Measurements from ENCODE around the gene ICA1L. TPM values are rescaled to one million over a fixed set of nuclear protein-coding genes. Genes with fewer than 3 reads are reported as not detected.
"Not testable (repeated sequence)": the region's sequence is repeated elsewhere in the genome, so short reads cannot be mapped to it uniquely, and the experiment has no call there.

ICA1L gene
- polyA plus RNA-seq, 1 experiment: 3.3 TPM

DNA sequence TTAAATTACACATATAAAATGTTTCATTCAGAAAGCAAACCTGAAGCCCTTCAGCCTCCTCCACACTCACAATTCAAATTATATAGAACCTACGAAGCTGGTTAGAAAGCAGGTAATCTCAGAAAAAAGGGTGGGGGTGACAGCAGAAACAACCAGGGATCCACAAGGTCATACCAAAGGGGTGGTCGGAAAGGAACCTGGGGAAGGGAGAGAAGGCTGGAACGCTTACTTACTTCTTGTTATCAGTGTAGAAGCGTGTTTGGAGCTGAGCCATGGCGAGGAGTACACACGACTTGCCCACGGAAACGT, 39.6 kb upstream of the ICA1L start:
- Histone ChIP-seq H3K27me3 (ENCODE audit: control insufficient read depth, insufficient read depth, low read length) (no peaks in the 10 kb centered on the region), H3K9me3 (ENCODE audit: control insufficient read depth, insufficient read depth, low read length) (no peaks in the 10 kb centered on the region), H3K4me3 (ENCODE audit: low read depth, low read length) (peak overlapping the region; percentile 97), H3K27ac (ENCODE audit: low read depth, low read length) (no peak overlapping the region)
- TF ChIP-seq, protein P1, sequence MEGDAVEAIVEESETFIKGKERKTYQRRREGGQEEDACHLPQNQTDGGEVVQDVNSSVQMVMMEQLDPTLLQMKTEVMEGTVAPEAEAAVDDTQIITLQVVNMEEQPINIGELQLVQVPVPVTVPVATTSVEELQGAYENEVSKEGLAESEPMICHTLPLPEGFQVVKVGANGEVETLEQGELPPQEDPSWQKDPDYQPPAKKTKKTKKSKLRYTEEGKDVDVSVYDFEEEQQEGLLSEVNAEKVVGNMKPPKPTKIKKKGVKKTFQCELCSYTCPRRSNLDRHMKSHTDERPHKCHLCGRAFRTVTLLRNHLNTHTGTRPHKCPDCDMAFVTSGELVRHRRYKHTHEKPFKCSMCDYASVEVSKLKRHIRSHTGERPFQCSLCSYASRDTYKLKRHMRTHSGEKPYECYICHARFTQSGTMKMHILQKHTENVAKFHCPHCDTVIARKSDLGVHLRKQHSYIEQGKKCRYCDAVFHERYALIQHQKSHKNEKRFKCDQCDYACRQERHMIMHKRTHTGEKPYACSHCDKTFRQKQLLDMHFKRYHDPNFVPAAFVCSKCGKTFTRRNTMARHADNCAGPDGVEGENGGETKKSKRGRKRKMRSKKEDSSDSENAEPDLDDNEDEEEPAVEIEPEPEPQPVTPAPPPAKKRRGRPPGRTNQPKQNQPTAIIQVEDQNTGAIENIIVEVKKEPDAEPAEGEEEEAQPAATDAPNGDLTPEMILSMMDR (IDR thresholded peaks at IDR 0.05; ENCODE audit: low read depth, low read length): no peak
- CTCF ChIA-PET: interaction anchor here (0.5 to 1.4 kb wide), 4 partner anchors 40 to 338 kb away, joined by 3 to 4 read pairs (median 3); no protein-coding TSS in a partner anchor
- DNase-seq (ENCODE audit: low read depth, low spot score): no peak
- POLR2A ChIA-PET: interaction anchor here (0.7 to 1.2 kb wide), 4 partner anchors 22 to 328 kb away, joined by 3 to 5 read pairs (median 4); no protein-coding TSS in a partner anchor

DNA sequence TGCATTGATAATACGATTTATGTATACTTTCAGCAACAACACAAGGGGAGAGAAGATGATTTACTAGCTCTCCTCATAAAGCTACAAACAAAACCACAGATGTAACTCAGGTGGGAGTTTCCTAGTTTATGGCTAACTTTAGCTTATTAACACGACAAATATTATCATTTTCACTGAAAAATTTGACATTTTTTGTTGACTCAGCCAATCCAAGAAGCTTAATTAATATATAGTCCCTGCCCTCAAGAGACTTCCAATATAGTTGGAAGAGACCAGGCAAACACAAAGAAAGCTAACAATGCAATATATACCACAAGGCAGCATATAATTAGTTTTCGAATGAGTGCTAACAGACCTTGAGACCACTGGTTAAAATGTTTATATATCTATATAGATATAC, 39.1 kb upstream of the ICA1L start:
- POLR2A ChIA-PET: interaction anchor here (0.9 to 1.2 kb wide), 2 partner anchors 322 to 329 kb away, joined by 3 to 5 read pairs; no protein-coding TSS in a partner anchor
- Histone ChIP-seq H3K27me3 (ENCODE audit: control insufficient read depth, insufficient read depth, low read length) (no peaks in the 10 kb centered on the region), H3K4me3 (ENCODE audit: low read depth, low read length) (peak overlapping the region; percentile 97), H3K9me3 (ENCODE audit: control insufficient read depth, insufficient read depth, low read length) (no peaks in the 10 kb centered on the region), H3K27ac (ENCODE audit: low read depth, low read length) (no peak overlapping the region)
- TF ChIP-seq, protein P1 (IDR thresholded peaks at IDR 0.05; ENCODE audit: low read depth, low read length): no peak
- DNase-seq (ENCODE audit: low read depth, low spot score): no peak
- CTCF ChIA-PET: interaction anchor here (0.6 to 1.4 kb wide), 3 partner anchors 322 to 341 kb away, joined by 3 to 4 read pairs (median 3); no protein-coding TSS in a partner anchor

DNA sequence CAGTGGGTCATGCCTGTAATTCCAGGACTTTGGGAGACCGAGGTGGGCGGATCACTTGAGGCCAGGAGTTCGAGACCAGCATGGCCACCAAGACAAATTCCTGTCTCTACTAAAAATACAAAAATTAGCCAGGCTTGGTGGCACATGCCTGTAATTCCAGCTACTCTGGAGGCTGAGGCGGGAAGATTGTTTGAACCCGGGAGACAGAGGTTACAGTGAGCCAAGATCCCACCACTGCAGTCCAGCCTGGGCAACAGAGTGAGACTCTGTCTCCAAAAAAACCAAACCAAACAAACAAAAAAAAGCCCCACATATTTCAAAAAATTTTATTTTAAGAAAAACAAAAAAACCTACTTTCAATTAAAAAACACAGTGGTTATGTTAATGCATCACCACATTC, 38.7 kb upstream of the ICA1L start:
- DNase-seq (ENCODE audit: low read depth, low spot score); H3K27me3 ChIP-seq (ENCODE audit: control insufficient read depth, insufficient read depth, low read length); POLR2A ChIA-PET; H3K27ac ChIP-seq (ENCODE audit: low read depth, low read length); H3K9me3 ChIP-seq (ENCODE audit: control insufficient read depth, insufficient read depth, low read length): not testable (repeated sequence)
- CTCF ChIA-PET: interaction anchor here (0.6 to 1.4 kb wide), 2 partner anchors 322 to 342 kb away, joined by 3 to 4 read pairs; no protein-coding TSS in a partner anchor
- peak overlapping the region; percentile 97 for H3K4me3 ChIP-seq (ENCODE audit: low read depth, low read length)

DNA sequence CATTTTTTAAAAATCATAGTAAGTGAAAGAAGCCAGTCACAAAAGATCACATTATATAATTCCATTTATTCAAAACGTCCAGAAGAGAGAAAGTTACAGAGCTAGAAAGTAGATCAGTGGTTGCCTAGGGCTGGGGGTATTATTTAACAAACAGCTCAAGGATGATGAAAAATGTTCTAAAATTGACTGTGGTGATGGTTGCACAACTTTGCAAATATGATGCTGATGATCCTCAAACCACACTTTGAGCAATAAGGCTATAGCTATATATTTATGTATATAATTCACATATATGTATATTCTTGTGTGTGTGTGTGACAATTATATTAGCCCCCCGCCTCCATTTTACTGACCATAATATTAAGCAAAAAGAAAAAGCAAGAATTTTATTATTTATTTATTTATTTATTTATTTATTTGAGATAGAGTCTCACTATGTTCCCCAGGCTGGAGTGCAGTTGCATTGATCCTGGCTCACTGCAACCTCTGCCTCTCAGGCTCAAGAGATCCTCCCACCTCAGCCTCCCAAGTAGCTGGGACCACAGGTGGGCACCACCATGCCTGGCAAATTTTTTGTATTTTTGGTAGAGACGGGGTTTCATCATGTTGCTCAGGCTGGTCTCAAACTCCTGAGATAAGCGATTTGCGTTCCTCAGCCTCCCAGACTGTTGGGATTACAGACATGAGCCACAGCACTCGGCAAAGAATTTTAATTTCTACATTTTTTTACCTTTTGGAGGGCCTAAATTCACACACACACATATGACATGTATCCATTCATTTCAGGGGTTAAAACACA, 38.0 kb upstream of the ICA1L start:
- CTCF ChIA-PET: interaction anchor here (1.4 kb wide), 1 partner anchor 321 kb away, joined by 4 read pairs; no protein-coding TSS in a partner anchor
- H3K27ac ChIP-seq (ENCODE audit: low read depth, low read length): no peak overlapping the region
- 0 out of 2 replicates have a peak, but pooled peaks cover 2% of the 10 kb centered on the region for H3K9me3 ChIP-seq (ENCODE audit: control insufficient read depth, insufficient read depth, low read length)
- no peaks in the 10 kb centered on the region for H3K27me3 ChIP-seq (ENCODE audit: control insufficient read depth, insufficient read depth, low read length)
- POLR2A ChIA-PET: no interaction called here
- no peak for DNase-seq (ENCODE audit: low read depth, low spot score)
- no peak overlapping the region for H3K4me3 ChIP-seq (ENCODE audit: low read depth, low read length)
- TF ChIP-seq, protein P1 (IDR thresholded peaks at IDR 0.05; ENCODE audit: low read depth, low read length): no peak

DNA sequence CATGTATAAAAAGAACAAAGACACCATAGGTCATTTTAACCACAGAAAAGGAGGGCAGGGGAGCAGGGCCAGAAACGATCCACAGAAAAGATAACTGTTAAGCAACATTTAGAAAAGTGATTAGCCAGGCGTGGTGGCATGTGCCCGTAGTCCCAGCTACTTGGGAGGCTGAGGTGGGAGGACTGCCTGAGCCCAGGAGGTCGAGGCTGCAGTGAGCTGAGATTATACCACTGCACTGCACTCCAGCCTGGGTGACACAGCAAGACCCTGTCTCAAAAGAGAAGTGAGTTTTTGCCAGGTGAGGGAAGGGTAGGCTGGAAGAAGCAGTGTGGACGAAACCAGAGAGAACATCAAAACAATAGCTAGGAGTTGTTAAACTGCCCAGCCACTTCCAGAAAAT, 36.6 kb upstream of the ICA1L start:
- H3K9me3 ChIP-seq (ENCODE audit: control insufficient read depth, insufficient read depth, low read length): 0 out of 2 replicates have a peak, but pooled peaks cover 2% of the 10 kb centered on the region
- TF ChIP-seq, protein P1 (IDR thresholded peaks at IDR 0.05; ENCODE audit: low read depth, low read length): no peak
- CTCF ChIA-PET: no interaction called here
- no peak for DNase-seq (ENCODE audit: low read depth, low spot score)
- no peak overlapping the region for H3K27ac ChIP-seq (ENCODE audit: low read depth, low read length)
- POLR2A ChIA-PET: interaction anchor here (0.6 kb wide), 1 partner anchor 126 kb away, joined by 5 read pairs; no protein-coding TSS in a partner anchor
- H3K4me3 ChIP-seq (ENCODE audit: low read depth, low read length): no peak overlapping the region
- H3K27me3 ChIP-seq (ENCODE audit: control insufficient read depth, insufficient read depth, low read length): no peaks in the 10 kb centered on the region

DNA sequence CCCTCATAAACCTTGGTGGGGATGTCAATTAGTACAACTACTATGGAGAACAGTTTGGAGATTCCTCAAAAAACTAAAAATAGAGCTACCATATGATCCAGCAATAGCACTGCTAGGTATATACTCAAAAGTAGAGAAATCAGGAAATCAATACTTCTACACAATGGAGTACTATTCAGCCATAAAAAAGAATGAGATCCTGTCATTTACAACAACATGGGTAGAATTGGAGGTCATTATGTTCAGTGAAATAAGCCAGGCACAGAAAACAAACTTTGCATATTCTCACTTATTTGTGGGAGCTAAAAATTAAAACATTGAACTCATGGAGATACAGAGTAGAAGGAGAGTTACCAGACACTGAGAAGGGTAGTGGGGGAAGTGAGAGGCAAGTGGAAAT, 33.9 kb upstream of the ICA1L start:
- H3K9me3 ChIP-seq (ENCODE audit: control insufficient read depth, insufficient read depth, low read length); H3K4me3 ChIP-seq (ENCODE audit: low read depth, low read length); H3K27ac ChIP-seq (ENCODE audit: low read depth, low read length); CTCF ChIA-PET; H3K27me3 ChIP-seq (ENCODE audit: control insufficient read depth, insufficient read depth, low read length); POLR2A ChIA-PET; DNase-seq (ENCODE audit: low read depth, low spot score): not testable (repeated sequence)
